ENCODE results near the gene NAB2.

The NAB2 gene

GRCh38 chr12:57093415-57094207 lies 4.7 kb downstream of the NAB2 start:
- peak in 1 of 3 experiments; percentile 57 for DNase-seq (ENCODE audit: low read depth in 2 of 3, low spot score in 2 of 3)

GRCh38 chr12:57094208-57095160 lies 5.6 kb downstream of the NAB2 start:
- no peak for DNase-seq (ENCODE audit: low read depth in 2 of 3, low spot score in 2 of 3)

DNA sequence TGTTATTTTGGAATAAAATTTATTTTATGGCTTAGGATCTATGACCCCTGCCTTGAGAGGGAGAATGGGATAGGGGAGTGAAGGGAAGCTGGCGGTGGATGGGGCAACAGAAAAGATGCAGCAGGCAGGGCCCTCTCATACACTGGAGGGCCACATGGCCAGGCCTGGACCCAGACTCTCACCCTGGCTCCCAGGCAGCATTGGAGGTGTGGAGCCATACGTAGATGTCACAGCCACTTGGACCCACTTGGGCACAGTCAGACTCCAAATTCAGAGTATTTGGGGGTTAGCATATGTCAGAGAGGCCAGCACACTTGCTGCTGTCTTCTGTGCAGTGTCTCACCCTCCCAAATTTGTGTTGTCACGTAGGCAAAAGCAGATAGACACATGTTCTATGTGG lies 6.5 kb downstream of the NAB2 start:
- DNase-seq (ENCODE audit: low read depth in 2 of 3, low spot score in 2 of 3) = no peak

- no peak for DNase-seq (ENCODE audit: low read depth in 2 of 3, low spot score in 2 of 3)
Measured at GRCh38 chr12:57096099-57096572, 7.2 kb downstream of the NAB2 start.

DNA sequence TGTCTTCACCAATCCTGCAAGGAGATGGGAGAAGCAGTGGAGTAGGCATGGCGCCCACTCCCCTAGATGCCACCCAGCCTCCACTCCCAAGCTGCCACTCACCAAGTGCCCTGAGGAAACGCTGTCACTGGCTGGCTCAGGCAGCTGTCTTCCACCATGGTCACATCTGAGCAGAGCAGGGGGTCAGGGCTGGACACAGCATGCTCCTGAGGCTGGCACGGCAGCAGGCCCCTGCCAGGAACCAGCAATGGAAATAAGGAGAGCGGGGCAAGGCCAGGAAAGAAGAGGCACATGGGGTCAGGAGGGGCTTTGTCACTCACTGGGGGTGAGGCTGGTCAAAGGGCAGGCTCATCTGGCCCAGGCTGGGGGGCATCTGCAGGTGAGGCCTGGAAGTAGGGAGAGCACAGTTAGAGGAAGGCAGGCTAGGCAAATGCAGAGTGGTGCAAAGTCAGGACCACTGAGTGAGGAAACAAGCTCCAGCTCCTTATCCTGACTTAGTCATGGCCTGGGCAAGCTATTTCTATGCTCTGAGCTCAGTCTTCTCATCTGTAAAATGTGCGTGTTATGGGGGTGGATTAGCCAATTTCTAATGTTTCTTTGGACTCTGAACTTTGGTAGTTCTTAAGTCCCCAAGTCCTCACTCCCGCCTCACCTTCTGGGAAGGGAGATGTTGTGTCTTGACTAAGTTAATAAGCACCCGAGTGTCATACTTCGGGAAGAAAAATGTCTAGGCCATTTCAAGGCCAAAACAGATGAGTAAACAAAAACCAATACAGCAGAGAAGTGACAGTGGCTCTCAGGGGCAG lies 8.0 kb downstream of the NAB2 start:
- DNase-seq (ENCODE audit: low read depth in 2 of 3, low spot score in 2 of 3) = no peak

- no peak for DNase-seq (ENCODE audit: low read depth in 2 of 3, low spot score in 2 of 3)
Measured at GRCh38 chr12:57097554-57097835, 8.6 kb downstream of the NAB2 start.

- DNase-seq (ENCODE audit: low read depth in 2 of 3, low spot score in 2 of 3) = no peak
Measured at GRCh38 chr12:57098546-57098945, 9.6 kb downstream of the NAB2 start.

GRCh38 chr12:57099047-57099714 lies 10.3 kb downstream of the NAB2 start:
- DNase-seq (ENCODE audit: low read depth in 2 of 3, low spot score in 2 of 3) = no peak

DNA sequence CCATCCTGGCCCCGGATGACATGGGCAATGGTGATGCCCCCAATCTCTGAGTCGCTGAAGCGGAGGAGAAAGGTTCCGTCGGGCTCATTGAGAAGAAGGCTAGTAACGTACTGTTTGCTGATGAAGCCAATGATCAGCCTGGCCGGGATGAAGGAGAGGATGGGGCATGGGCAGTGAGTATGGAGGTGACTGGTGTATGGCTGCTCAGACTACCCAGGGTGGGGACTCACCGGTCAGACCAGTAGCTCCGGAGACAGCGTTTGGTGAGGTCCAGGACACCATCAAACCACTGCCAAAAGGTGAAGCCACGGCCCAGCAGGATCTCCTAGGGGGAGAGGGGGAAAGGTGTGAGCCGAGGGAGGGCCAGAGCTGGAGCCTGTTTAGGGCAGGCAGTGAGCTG lies 10.9 kb downstream of the NAB2 start:
- DNase-seq (ENCODE audit: low read depth in 2 of 3, low spot score in 2 of 3) = no peak

GRCh38 chr12:57101892-57102695 lies 13.2 kb downstream of the NAB2 start:
- DNase-seq (ENCODE audit: low read depth in 2 of 3, low spot score in 2 of 3) = no peak

DNA sequence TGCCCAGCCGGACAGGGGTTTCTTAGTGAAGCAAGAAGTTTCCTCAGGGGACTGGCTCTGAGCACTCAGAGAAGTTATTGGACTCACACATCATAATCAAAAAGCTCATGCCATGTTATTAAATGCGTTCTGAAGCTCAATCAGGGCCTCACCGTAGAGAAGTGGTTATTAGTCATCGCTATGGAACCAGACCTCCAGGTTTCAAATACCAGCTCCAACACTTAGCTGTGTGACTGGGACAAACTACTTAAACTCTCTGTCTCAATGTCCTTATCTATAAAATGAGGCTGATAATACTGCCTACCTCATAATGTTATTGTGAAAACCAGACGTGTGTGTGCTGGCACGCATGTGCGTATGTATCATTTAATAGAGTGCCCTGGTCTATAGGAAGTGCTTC lies 14.9 kb downstream of the NAB2 start:
- no peak for DNase-seq (ENCODE audit: low read depth in 2 of 3, low spot score in 2 of 3)

DNA sequence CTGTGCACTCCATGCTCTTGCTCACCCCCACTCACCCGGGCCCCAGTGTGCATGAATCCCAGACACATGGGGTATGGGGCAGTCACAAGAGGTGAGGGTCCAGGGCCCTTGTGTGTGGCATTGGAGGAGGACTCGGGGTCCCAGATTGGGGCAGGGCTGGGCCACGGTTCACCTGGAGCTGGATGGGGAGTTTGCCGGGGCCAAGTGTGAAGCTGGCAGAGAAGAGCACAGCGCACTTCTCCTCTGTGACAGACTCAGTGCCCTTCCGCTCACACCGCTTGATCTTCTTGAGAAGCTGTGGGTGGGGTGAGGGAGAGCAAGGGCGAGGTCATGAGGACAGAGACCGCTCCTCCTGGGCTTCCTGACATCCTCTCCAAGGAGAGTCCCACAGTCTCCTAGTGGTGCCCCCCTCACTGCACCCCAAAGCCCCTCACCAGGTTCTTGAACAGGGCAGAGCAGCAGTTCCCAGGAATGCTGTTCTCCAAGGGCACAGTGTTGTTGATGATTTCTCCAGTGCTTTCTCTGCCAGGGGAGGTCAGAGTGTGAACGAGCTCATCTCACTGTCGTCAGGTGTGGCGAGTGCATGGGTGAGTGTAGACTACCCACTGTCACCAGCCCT lies 15.5 kb downstream of the NAB2 start:
- DNase-seq (ENCODE audit: low read depth in 2 of 3, low spot score in 2 of 3) = no peak

DNA sequence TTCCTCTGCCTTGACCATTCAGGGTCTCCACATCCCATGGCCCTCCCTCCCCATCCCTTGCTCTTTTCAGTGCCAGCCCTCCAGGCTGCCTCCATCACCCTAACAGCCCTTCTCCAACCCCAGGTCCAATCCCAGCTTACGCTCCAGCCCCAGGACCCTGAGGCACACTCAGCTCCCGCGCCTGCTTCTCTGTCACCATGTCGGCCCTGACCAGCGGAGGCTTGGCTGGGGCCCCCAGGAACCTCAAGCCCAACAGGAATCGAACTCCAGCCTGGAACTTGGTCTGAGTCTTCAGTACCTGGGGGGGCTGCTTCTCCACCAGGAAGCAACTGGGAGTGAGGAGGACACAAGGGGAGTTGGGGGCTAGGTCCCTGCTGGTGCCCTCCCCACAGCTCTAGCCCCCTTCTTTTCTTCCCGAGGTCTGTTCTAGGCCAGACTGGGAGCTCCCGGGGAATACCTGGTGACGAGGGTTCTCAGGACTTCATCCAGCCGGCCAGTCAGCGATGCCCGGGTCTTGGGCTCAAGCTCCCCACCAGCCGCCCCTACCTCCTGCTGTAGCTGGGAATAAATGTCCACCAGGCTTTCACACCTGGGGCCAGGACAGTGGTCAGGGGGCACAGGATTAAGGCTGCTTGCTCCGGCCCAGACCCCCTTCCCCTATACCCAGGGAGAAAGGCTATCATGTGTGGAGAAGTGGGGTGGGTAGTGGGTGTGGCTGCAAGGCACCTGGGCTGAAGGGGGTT lies 16.3 kb downstream of the NAB2 start:
- no peak for DNase-seq (ENCODE audit: low read depth in 2 of 3, low spot score in 2 of 3)

DNA sequence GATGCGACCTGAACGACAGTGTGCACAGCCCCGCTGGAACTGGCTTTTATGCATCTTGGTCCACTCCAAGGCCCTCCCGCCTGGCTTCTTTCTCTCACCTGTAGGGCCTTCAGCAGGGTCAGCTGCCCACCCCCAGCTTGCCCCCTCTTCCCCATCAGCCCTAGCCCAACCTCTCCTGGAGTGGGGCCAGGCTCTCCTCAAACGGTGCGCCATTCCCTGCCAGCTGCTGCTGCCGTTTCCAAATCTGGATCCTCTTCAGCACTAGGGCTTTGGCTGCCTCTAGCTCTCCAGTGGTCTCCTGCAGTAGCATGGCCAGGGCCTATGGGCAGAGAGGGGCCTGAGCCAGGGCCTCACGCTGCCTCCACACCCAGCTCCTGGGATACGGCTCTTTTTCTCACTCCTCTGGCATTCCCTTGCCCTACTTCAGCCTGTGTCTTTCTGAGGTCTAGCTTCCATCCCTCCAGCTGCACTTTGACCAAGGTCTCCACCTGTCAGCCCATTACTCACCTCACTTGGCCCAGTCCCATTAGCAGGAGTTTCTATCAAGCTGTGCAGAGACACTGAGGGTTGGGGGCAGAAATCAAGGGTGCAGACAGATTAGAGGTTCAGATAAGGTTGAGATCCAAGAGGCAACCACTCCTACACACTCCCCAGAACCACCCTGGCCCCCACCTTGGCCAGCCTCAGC lies 17.3 kb downstream of the NAB2 start:
- no peak for DNase-seq (ENCODE audit: low read depth in 2 of 3, low spot score in 2 of 3)

- no peak for DNase-seq (ENCODE audit: low read depth in 2 of 3, low spot score in 2 of 3)
Measured at GRCh38 chr12:57107456-57108155, 18.7 kb downstream of the NAB2 start.

GRCh38 chr12:57109207-57110103 lies 20.5 kb downstream of the NAB2 start:
- no peak for DNase-seq (ENCODE audit: low read depth in 2 of 3, low spot score in 2 of 3)
